Prostate gland (tissue), 2 donors: ENCODE results near the gene MCU. TPM values are rescaled to one million over a fixed set of nuclear protein-coding genes. Genes with fewer than 3 reads are reported as not detected.

Experiments
- DNase-seq: peaks from one replicate; pipeline ENCODE4 v3.0.0-alpha.2; 2019; ENCODE audit warnings: low spot score
- H3K27ac ChIP-seq, 2 donors: fragments of 200-600 bp; sonication (generic); 2 replicates each; pipeline ENCODE4 v1.5.1; 2017 to 2019
- H3K27me3 ChIP-seq: fragments of 200-600 bp; sonication (generic); replicated peaks from 2 replicates; pipeline ENCODE4 v1.5.1; 2019; ENCODE audit not compliant: insufficient read depth
- H3K36me3 ChIP-seq, 2 donors: fragments of 200-600 bp; sonication (generic); 1 replicate in 1 of 2; 2 replicates in 1 of 2; pipeline versions ENCODE4 v1.5.1 to v1.8.1; 2017 to 2019
- H3K4me1 ChIP-seq: fragments of 200-600 bp; sonication (generic); replicated peaks from 2 replicates; pipeline ENCODE4 v1.5.1; 2019
- H3K4me3 ChIP-seq, 2 donors: fragments of 200-600 bp; sonication (generic); 2 replicates each; pipeline ENCODE4 v1.5.1; 2017 to 2019
- H3K9me3 ChIP-seq: fragments of 200-600 bp; sonication (generic); 2 replicates; pipeline ENCODE4 v1.5.1; 2017
- POLR2A ChIP-seq: fragments of 450-650 bp; IDR thresholded peaks from one replicate; pipeline ENCODE4 v1.6.1; 2016; ENCODE audit warnings: antibody characterized with exemption, mild to moderate bottlenecking
- POLR2AphosphoS5 ChIP-seq: sonication (generic); formaldehyde crosslinking; IDR thresholded peaks from one replicate; pipeline ENCODE4 v1.6.1; 2017; ENCODE audit warnings: antibody characterized with exemption
- WGBS: methylation state at CpG from one replicate; pipeline ENCODE4 v1.1.5; 2018; 5-methylcytosine and 5-hydroxymethylcytosine counted together
- intact Hi-C: fragments of 100-400 bp; cut with DNase I; formaldehyde crosslinking; loops from one replicate; pipeline ENCODE4 v1.14.2; 2022
- total RNA-seq, 2 donors: library from RNA; depleted of rRNA; stranded (reverse); fragments of >200 nt; gene quantifications; one replicate each; pipeline ENCODE4 v1.1.0, GENCODE V29; 2016
- TF ChIP-seq, protein P1 (sequence below), 4 experiments: fragments of 200-600 bp in 2 of 4; fragments of 450-650 bp in 2 of 4; sonication (generic) in 2 of 4; IDR thresholded peaks; 1 replicate in 3 of 4; 2 replicates in 1 of 4; pipeline ENCODE4 v1.5.1; 2016 to 2019; ENCODE audit warnings: antibody characterized with exemption in 4 of 4, mild to moderate bottlenecking in 2 of 4, moderate library complexity in 2 of 4

MCU gene
- total RNA-seq, 2 donors from 2014 or later: 11.0 to 24.2 TPM

DNA sequence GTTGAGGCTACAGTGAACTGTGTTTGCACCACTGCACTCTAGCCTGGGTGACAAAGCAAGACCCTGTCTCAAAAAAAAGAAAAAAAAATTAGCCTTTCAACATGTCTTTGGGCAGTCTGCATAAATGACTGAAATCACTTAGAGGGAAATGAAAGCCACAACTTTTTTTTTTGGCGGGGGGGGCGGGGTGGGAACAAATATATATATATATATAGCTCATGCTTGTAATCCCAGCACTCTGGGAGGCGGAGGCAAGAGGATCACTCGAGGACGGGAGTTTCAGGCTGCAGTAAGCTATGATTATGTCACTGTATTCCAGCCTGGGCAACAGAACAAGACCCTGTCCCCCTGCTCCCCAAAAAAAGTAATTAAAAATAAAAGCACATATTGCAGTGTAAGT, 42.7 kb upstream of the MCU start:
- WGBS: 69% methylated on average over 5 of the region's 5 CpGs
- H3K9me3 ChIP-seq: no peaks in the 10 kb centered on the region
- intact Hi-C loops: no loop called here

DNA sequence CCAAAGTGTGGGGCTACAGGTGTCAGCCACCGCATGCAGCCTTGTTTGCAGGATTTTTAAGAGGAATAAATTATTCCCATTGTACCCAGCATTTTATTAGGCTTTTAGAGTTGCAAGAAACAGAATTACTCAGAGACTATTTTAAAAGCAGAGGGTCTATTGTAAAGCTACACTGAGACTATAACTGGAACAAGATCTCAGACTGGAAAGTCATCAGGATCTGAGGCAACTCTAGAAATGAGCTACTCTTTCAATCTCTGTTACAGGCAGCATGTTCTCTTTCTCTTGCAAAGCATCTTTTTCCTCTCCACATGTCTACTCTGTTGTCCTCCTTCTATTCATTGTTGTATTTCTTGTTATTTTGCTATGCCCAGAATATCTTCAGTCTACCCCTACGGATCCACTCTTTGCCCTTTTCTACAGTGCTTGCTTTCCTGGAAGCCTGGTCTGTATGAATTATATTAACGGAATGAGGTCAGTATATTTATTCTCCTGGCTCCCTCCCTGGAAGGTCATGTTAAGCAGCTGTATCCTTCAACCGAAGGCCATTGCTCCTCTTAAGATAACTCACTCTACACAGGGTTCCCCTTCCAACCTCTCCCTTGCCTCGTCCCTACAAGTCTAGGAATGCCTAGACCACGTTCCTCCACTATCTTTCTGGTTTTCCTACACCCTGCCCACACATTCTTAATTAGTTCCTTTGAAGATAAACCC, 38.4 kb upstream of the MCU start:
- 82% methylated on average over 6 of the region's 6 CpGs for WGBS
- Histone ChIP-seq H3K9me3 (no peaks in the 10 kb centered on the region), H3K27me3 (no peaks in the 10 kb centered on the region), H3K4me1 (no peaks in the 10 kb centered on the region), H3K4me3 (no peak overlapping the region), H3K36me3 (no peaks in the 10 kb centered on the region), H3K27ac (no peak overlapping the region)
- intact Hi-C loops: no loop called here
- TF ChIP-seq POLR2A (no peak), POLR2AphosphoS5 (no peak)
- TF ChIP-seq, protein P1, sequence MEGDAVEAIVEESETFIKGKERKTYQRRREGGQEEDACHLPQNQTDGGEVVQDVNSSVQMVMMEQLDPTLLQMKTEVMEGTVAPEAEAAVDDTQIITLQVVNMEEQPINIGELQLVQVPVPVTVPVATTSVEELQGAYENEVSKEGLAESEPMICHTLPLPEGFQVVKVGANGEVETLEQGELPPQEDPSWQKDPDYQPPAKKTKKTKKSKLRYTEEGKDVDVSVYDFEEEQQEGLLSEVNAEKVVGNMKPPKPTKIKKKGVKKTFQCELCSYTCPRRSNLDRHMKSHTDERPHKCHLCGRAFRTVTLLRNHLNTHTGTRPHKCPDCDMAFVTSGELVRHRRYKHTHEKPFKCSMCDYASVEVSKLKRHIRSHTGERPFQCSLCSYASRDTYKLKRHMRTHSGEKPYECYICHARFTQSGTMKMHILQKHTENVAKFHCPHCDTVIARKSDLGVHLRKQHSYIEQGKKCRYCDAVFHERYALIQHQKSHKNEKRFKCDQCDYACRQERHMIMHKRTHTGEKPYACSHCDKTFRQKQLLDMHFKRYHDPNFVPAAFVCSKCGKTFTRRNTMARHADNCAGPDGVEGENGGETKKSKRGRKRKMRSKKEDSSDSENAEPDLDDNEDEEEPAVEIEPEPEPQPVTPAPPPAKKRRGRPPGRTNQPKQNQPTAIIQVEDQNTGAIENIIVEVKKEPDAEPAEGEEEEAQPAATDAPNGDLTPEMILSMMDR (IDR thresholded peaks at IDR 0.05): no peak
- DNase-seq: no peak

More for the DNA sequence above, 42.7 kb upstream of the MCU start:
- DNase-seq: no peak
- H3K27me3 ChIP-seq: no peaks in the 10 kb centered on the region
- H3K36me3 ChIP-seq: no peaks in the 10 kb centered on the region
- H3K4me3 ChIP-seq: no peak overlapping the region
- no peak overlapping the region for H3K27ac ChIP-seq
- no peaks in the 10 kb centered on the region for H3K4me1 ChIP-seq
- TF ChIP-seq, protein P1 (IDR thresholded peaks at IDR 0.05): no peak
- TF ChIP-seq POLR2AphosphoS5: no peak
- TF ChIP-seq POLR2A: no peak

DNA sequence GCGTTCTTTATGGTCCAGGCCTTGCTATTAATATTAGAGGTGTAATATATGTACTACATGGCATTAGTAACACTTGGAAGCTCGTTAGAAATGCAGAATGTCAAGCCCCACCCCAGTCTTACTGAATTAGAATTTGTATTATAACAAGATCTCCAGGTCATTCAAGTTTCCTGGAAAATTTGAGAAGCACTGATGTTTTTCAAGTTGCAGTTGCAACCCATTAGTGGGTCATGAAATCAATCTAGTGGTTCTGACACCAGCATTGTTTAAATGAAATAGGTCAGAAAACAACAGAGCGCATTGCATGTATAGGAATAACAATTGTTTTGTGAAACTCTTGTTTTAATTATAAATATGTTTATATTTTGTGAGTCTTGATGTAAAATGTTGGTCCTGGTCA, 37.2 kb upstream of the MCU start:
- 68% methylated on average over 3 of the region's 3 CpGs for WGBS
- Histone ChIP-seq H3K27ac (no peak overlapping the region), H3K27me3 (no peaks in the 10 kb centered on the region), H3K9me3 (no peaks in the 10 kb centered on the region), H3K4me1 (no peaks in the 10 kb centered on the region), H3K4me3 (no peak overlapping the region), H3K36me3 (no peaks in the 10 kb centered on the region)
- DNase-seq: no peak
- no peak for TF ChIP-seq POLR2A
- TF ChIP-seq POLR2AphosphoS5: no peak
- TF ChIP-seq, protein P1 (IDR thresholded peaks at IDR 0.05): no peak
- intact Hi-C loops: no loop called here

DNA sequence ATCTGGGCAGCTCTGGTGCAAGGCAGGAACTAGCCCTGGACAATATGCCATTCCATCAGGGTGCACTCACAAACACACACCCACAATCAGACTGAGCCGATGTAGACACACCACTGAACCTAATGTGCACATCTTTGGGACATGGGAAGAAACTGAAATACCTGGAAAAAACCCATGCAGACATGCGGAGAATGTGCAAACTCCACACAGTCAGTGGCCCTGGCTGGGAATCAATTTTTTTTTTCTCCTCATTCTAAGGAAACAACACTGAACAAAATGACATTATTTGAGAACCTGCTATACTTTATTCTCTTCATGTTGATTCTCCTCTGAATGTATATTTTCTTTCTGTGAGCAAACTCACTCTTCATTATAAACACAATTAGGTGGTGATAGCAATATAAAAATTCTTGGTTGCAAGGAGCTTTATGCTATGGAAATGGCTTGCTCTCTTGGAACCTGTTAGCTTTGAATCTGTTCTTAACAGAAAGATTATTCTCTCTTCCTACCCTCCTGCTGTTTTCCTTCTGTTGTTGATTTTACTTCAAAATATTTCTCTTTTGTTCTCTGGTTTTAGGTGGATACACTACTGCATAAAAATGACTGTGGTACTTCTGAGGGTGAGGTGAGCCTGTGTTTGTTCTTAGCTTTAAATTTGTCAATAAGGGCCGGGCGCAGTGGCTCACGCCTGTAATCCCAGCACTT, 33.1 kb upstream of the MCU start:
- no peak for DNase-seq
- no peaks in the 10 kb centered on the region for H3K9me3 ChIP-seq
- TF ChIP-seq POLR2AphosphoS5: no peak
- TF ChIP-seq POLR2A: no peak
- TF ChIP-seq, protein P1 (IDR thresholded peaks at IDR 0.05): no peak
- H3K4me3 ChIP-seq: no peak overlapping the region
- no peaks in the 10 kb centered on the region for H3K36me3 ChIP-seq
- H3K27me3 ChIP-seq: no peaks in the 10 kb centered on the region
- no peaks in the 10 kb centered on the region for H3K4me1 ChIP-seq
- H3K27ac ChIP-seq: no peak overlapping the region
- WGBS: 74% methylated on average over 5 of the region's 5 CpGs
- intact Hi-C loops: no loop called here

DNA sequence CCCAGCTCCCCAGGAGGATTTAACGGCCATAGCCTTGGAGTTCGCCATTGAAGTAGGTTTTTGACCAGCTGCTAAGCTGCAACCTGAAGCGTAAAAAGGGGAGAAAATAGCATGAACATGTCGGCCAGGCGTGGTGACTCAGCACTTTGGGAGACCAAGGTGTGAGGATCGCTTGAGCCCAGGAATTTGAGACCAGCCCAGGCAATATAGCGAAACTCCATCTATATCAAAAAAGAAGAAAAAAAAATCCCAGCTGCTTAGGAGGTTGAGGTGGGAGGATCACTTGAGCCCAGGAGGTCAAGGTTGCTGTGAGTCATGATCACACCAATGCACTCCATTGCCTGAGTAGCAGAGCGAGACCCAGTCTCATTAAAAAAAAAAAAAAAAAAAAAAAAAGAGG, 32.2 kb upstream of the MCU start:
- Histone ChIP-seq H3K27ac (no peak overlapping the region), H3K4me1 (no peaks in the 10 kb centered on the region), H3K4me3 (no peak overlapping the region), H3K27me3 (no peaks in the 10 kb centered on the region), H3K36me3 (no peaks in the 10 kb centered on the region), H3K9me3 (no peaks in the 10 kb centered on the region)
- TF ChIP-seq, protein P1 (IDR thresholded peaks at IDR 0.05): no peak
- no peak for TF ChIP-seq POLR2A
- TF ChIP-seq POLR2AphosphoS5: no peak
- DNase-seq: no peak
- whole genome bisulfite sequencing: 94% methylated on average over 8 of the region's 8 CpGs
- intact Hi-C loops: no loop called here
